Subcutaneous adipose tissue (tissue), 4 donors: ENCODE measurements around the gene C2CD4D. TPM values are rescaled to one million over a fixed set of nuclear protein-coding genes. Genes with fewer than 3 reads are reported as not detected.

Experiments
- CTCF ChIP-seq: fragments of 450-650 bp; IDR thresholded peaks from one replicate; pipeline ENCODE4 v1.5.1; 2016; ENCODE audit warnings: low read depth, mild to moderate bottlenecking, control low read depth, antibody characterized with exemption, moderate library complexity
- total RNA-seq, 4 donors: library from RNA; depleted of rRNA; stranded (reverse); fragments of >200 nt; gene quantifications; one replicate each; pipeline ENCODE4 v1.1.0, GENCODE V29; 2016

The C2CD4D gene
- total RNA-seq, 4 donors from 2014 or later, result 0.68 TPM; not detected in 3

GRCh38 chr1:151806170-151806569 is 33.5 kb downstream of the C2CD4D start:
- no peak for TF ChIP-seq CTCF

- TF ChIP-seq CTCF, result no peak
These were observed 34.4 kb downstream of the C2CD4D start, which contains the start of gene LINGO4 for GRCh38 chr1:151805066-151805820. Gene LINGO4, minus strand, starts transcription at chr1:151805419. Its CDS starts 2,715 bp downstream, at chr1:151802704.

GRCh38 chr1:151803915-151804314 is 35.7 kb downstream of the C2CD4D start:
- no peak for TF ChIP-seq CTCF

- TF ChIP-seq CTCF, result no peak
These were observed 36.5 kb downstream of the C2CD4D start for GRCh38 chr1:151803164-151803563.

GRCh38 chr1:151802372-151802771 is 37.2 kb downstream of the C2CD4D start:
- TF ChIP-seq CTCF, result no peak

- no peak for TF ChIP-seq CTCF
These were observed 37.8 kb downstream of the C2CD4D start for GRCh38 chr1:151801846-151802245.

- no peak for TF ChIP-seq CTCF
These were observed 38.3 kb downstream of the C2CD4D start for GRCh38 chr1:151801310-151801820.
